ENCODE data around the gene ZBTB22.

- no peak for TF ChIP-seq CTCF (conservative IDR thresholded peaks at IDR 0.05; ENCODE audit: low read length)
- TF ChIP-seq EZH2phosphoT487 (IDR thresholded peaks at IDR 0.05; ENCODE audit: borderline replicate concordance): no peak
Observed at GRCh38 chr6:33318426-33319073, 1.0 kb upstream of the ZBTB22 start.

Measured in Loucy (cell line).